ENCODE data around the gene PRADC1.

PRADC1 gene

GRCh38 chr2:73233932-73234832, 1.1 kb upstream of the PRADC1 start, which contains the start of gene CCT7:
Gene CCT7, plus strand, starts transcription at chr2:73234308. Its CDS starts 71 bp downstream, at chr2:73234379.
- peak; percentile 93 for DNase-seq

- DNase-seq, result peak; percentile 34
Observed at GRCh38 chr2:73232403-73233153, 461 bp downstream of the PRADC1 start.

GRCh38 chr2:73228631-73229030, 4.4 kb downstream of the PRADC1 start:
- no peak for DNase-seq

- no peak for DNase-seq
Observed at GRCh38 chr2:73227086-73227485, 6.0 kb downstream of the PRADC1 start.

- no peak for DNase-seq
Observed at GRCh38 chr2:73225513-73226360, 7.3 kb downstream of the PRADC1 start.

GRCh38 chr2:73223821-73224220, 9.2 kb downstream of the PRADC1 start:
- DNase-seq, result no peak

GRCh38 chr2:73218298-73218697, 14.7 kb downstream of the PRADC1 start:
- no peak for DNase-seq

- DNase-seq, result no peak
Observed at GRCh38 chr2:73217826-73218225, 15.2 kb downstream of the PRADC1 start.

- DNase-seq, result no peak
Observed at GRCh38 chr2:73217160-73217559, 15.9 kb downstream of the PRADC1 start.

GRCh38 chr2:73215254-73215653, 17.8 kb downstream of the PRADC1 start:
- DNase-seq, result peak; percentile 40

GRCh38 chr2:73214120-73215035, 18.7 kb downstream of the PRADC1 start, which contains the start of gene SMYD5:
Gene SMYD5, plus strand, starts transcription at chr2:73214245. Its CDS starts 22 bp downstream, at chr2:73214267.
- peak; percentile 82 for DNase-seq

GRCh38 chr2:73212448-73213176, 20.4 kb downstream of the PRADC1 start:
- peak; percentile 70 for DNase-seq

- no peak for DNase-seq
Observed at GRCh38 chr2:73212098-73212447, 21.0 kb downstream of the PRADC1 start.

GRCh38 chr2:73210696-73211095, 22.3 kb downstream of the PRADC1 start:
- no peak for DNase-seq

- DNase-seq, result no peak
Observed at GRCh38 chr2:73210019-73210418, 23.0 kb downstream of the PRADC1 start.

GRCh38 chr2:73208258-73208657, 24.8 kb downstream of the PRADC1 start:
- DNase-seq, result no peak

- no peak for DNase-seq
Observed at GRCh38 chr2:73205611-73206010, 27.4 kb downstream of the PRADC1 start.

- DNase-seq, result peak; percentile 44
Observed at GRCh38 chr2:73203055-73203681, 29.9 kb downstream of the PRADC1 start.

- peak; percentile 63 for DNase-seq
Observed at GRCh38 chr2:73202156-73203054, 30.6 kb downstream of the PRADC1 start, which contains the start of gene NOTO. Gene NOTO, plus strand, starts transcription at chr2:73202574. Its CDS starts 93 bp downstream, at chr2:73202667.
